ENCODE results near the gene DGKG.

DNA sequence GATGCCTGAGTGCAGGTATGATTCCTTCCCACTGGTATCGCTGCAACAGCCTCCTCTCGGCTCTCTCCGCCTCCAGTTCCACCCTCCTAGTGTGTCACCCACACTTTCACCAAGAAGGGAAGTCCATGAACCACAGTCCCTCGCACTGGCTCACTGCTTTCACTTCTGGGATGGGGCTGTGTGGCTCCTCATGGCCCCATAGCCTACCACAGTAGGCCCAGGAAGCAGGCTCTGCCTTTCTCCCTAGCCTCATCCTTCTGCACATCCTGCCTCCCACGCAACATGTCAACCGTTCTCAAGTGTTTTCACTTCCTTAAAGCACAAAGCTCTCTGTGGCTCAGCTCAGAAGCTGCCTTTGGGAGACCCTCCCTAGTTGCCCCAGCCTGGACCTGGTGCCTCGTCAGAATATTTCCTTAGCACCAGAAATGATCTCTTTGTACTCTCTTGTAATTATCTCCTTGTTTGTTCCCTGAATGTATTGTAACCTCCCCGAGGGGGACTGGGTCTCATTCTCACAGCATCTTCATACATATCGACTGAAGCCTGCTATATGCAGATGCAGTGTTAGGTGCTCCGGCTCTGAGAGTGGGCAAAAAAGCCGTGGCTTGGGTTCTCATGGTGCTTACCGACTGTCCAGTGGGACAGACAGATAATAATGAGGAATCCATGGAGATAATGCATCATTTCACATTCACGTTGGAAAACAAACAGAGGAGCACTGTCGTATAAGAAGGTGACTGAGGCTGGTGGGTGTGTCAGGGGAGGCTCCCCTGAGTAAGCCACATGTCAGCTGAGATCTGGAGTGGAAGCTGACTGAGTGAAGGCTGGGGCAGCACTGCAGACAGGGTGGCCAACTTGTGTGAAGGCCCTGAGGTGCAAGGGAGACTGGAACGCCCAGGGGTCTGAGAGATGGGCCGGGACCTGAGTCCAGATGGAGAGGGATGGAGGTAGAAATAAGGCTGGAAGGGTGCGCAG is 107.1 kb downstream of the DGKG start:
- TF ChIP-seq POLR2A (IDR thresholded peaks at IDR 0.05; ENCODE audit: low read length) = no peak
- TF ChIP-seq GATA1 (IDR thresholded peaks at IDR 0.05; ENCODE audit: low read depth, low read length) = no peak
